GM18526 (cell line): ENCODE measurements around the gene RFTN1.

Experiments used
- POLR2A ChIP-seq: IDR thresholded peaks from 3 replicates; pipeline ENCODE4 v1.6.1; 2011; ENCODE audit not compliant: insufficient read length; ENCODE audit errors: extremely low read depth

Gene RFTN1

GRCh38 chr3:16386561-16386960 is 126.9 kb downstream of the RFTN1 start:
- TF ChIP-seq POLR2A = no peak

- no peak for TF ChIP-seq POLR2A
Measured at GRCh38 chr3:16385151-16385550, 128.3 kb downstream of the RFTN1 start.

GRCh38 chr3:16383864-16384263 is 129.6 kb downstream of the RFTN1 start:
- TF ChIP-seq POLR2A = no peak

- no peak for TF ChIP-seq POLR2A
Measured at GRCh38 chr3:16382845-16383244, 130.7 kb downstream of the RFTN1 start.

- no peak for TF ChIP-seq POLR2A
Measured at GRCh38 chr3:16381426-16381825, 132.1 kb downstream of the RFTN1 start.

- TF ChIP-seq POLR2A = no peak
Measured at GRCh38 chr3:16380421-16380820, 133.1 kb downstream of the RFTN1 start.

GRCh38 chr3:16379838-16380237 is 133.7 kb downstream of the RFTN1 start:
- TF ChIP-seq POLR2A = no peak

- no peak for TF ChIP-seq POLR2A
Measured at GRCh38 chr3:16378920-16379319, 134.6 kb downstream of the RFTN1 start.

GRCh38 chr3:16378415-16378814 is 135.1 kb downstream of the RFTN1 start:
- TF ChIP-seq POLR2A = no peak

- TF ChIP-seq POLR2A = no peak
Measured at GRCh38 chr3:16377847-16378302, 135.6 kb downstream of the RFTN1 start.

- TF ChIP-seq POLR2A = no peak
Measured at GRCh38 chr3:16377196-16377595, 136.3 kb downstream of the RFTN1 start.

GRCh38 chr3:16375891-16376290 is 137.6 kb downstream of the RFTN1 start:
- no peak for TF ChIP-seq POLR2A

GRCh38 chr3:16374935-16375245 is 138.6 kb downstream of the RFTN1 start:
- TF ChIP-seq POLR2A = no peak

- TF ChIP-seq POLR2A = no peak
Measured at GRCh38 chr3:16374047-16374934, 139.2 kb downstream of the RFTN1 start.

- no peak for TF ChIP-seq POLR2A
Measured at GRCh38 chr3:16373341-16373946, 140.1 kb downstream of the RFTN1 start.
